Nephron (organoid): Measurements from ENCODE around the gene TSN.
"Not testable (repeated sequence)": the region's sequence is repeated elsewhere in the genome, so short reads cannot be mapped to it uniquely, and the experiment has no call there.

Source experiments
- H3K27ac Mint-ChIP-seq, 3 experiments: 2 replicates each; pipeline ENCODE4 v1.8.0; 2020; ENCODE audit warnings: mixed read lengths in 3 of 3, mild to moderate bottlenecking in 2 of 3, moderate library complexity in 1 of 3
- H3K27me3 Mint-ChIP-seq: 2 replicates; pipeline ENCODE4 v1.8.0; 2021; ENCODE audit warnings: low read depth, mild to moderate bottlenecking, moderate library complexity, mixed read lengths
- H3K36me3 Mint-ChIP-seq: 2 replicates; pipeline ENCODE4 v1.8.0; 2020; ENCODE audit warnings: low read depth, mixed read lengths
- H3K4me1 Mint-ChIP-seq: 2 replicates; pipeline ENCODE4 v1.8.0; 2020; ENCODE audit warnings: mixed read lengths
- H3K4me3 Mint-ChIP-seq, 3 experiments: 2 replicates each; pipeline ENCODE4 v1.8.0; 2020; ENCODE audit warnings: mild to moderate bottlenecking in 3 of 3, mixed read lengths in 3 of 3, moderate library complexity in 2 of 3
- H3K9me3 Mint-ChIP-seq: 2 replicates; pipeline ENCODE4 v1.8.0; 2020; ENCODE audit warnings: mixed read lengths
- CTCF ChIP-seq, 3 experiments: fragments of 200-600 bp; sonication (generic); IDR thresholded peaks; one replicate each; pipeline ENCODE4 v1.5.0; 2021; ENCODE audit warnings: antibody characterized with exemption in 3 of 3; ENCODE audit not compliant: unreplicated experiment in 3 of 3

TSN gene

GRCh38 chr2:121803503-121803902 is 48.1 kb downstream of the TSN start:
- TF ChIP-seq CTCF (IDR thresholded peaks at IDR 0.05; ENCODE audit: unreplicated experiment in 3 of 3), result no peak
- peaks cover 12% of the 10 kb centered on the region for H3K9me3 Mint-ChIP-seq
- H3K27ac Mint-ChIP-seq, result no peak overlapping the region
- no peaks in the 10 kb centered on the region for H3K36me3 Mint-ChIP-seq
- peaks cover 10% of the 10 kb centered on the region for H3K27me3 Mint-ChIP-seq
- H3K4me3 Mint-ChIP-seq, result no peak overlapping the region
- peaks cover 7% of the 10 kb centered on the region for H3K4me1 Mint-ChIP-seq

GRCh38 chr2:121804340-121804739 is 48.9 kb downstream of the TSN start:
- Mint-ChIP-seq H3K27me3 (peaks cover 10% of the 10 kb centered on the region), H3K27ac (peak overlapping the region in 1 of 3 experiments; percentile 27), H3K9me3 (peaks cover 12% of the 10 kb centered on the region), H3K4me3 (no peak overlapping the region), H3K4me1 (peaks cover 8% of the 10 kb centered on the region), H3K36me3 (no peaks in the 10 kb centered on the region)
- no peak for TF ChIP-seq CTCF (IDR thresholded peaks at IDR 0.05; ENCODE audit: unreplicated experiment in 3 of 3)

- H3K4me1 Mint-ChIP-seq, result peaks cover 12% of the 10 kb centered on the region
- no peak for TF ChIP-seq CTCF (IDR thresholded peaks at IDR 0.05; ENCODE audit: unreplicated experiment in 3 of 3)
These were observed 49.7 kb downstream of the TSN start for GRCh38 chr2:121804997-121805765.

GRCh38 chr2:121805766-121806143 is 50.3 kb downstream of the TSN start:
- peaks cover 12% of the 10 kb centered on the region for H3K4me1 Mint-ChIP-seq
- H3K9me3 Mint-ChIP-seq, result peaks cover 12% of the 10 kb centered on the region
- H3K36me3 Mint-ChIP-seq, result no peaks in the 10 kb centered on the region
- H3K27me3 Mint-ChIP-seq, result peaks cover 10% of the 10 kb centered on the region
- H3K27ac Mint-ChIP-seq, result no peak overlapping the region
- TF ChIP-seq CTCF (IDR thresholded peaks at IDR 0.05; ENCODE audit: unreplicated experiment in 3 of 3), result no peak
- no peak overlapping the region for H3K4me3 Mint-ChIP-seq

More at GRCh38 chr2:121804997-121805765, 49.7 kb downstream of the TSN start:
- Mint-ChIP-seq H3K27ac (no peak overlapping the region), H3K36me3 (no peaks in the 10 kb centered on the region), H3K9me3 (peaks cover 12% of the 10 kb centered on the region), H3K4me3 (no peak overlapping the region), H3K27me3 (peaks cover 10% of the 10 kb centered on the region)

GRCh38 chr2:121807771-121808170 is 52.3 kb downstream of the TSN start:
- not testable (repeated sequence) for H3K36me3 Mint-ChIP-seq, H3K9me3 Mint-ChIP-seq, H3K4me3 Mint-ChIP-seq, H3K27ac Mint-ChIP-seq, H3K27me3 Mint-ChIP-seq
- peaks cover 20% of the 10 kb centered on the region for H3K4me1 Mint-ChIP-seq

- H3K36me3 Mint-ChIP-seq, result no peaks in the 10 kb centered on the region
- no peak overlapping the region for H3K4me3 Mint-ChIP-seq
- peak overlapping the region in 2 of 3 experiments; percentile 47 to 82 for H3K27ac Mint-ChIP-seq
- no peak for TF ChIP-seq CTCF (IDR thresholded peaks at IDR 0.05; ENCODE audit: unreplicated experiment in 3 of 3)
- H3K4me1 Mint-ChIP-seq, result peaks cover 16% of the 10 kb centered on the region
- peaks cover 9% of the 10 kb centered on the region for H3K27me3 Mint-ChIP-seq
- H3K9me3 Mint-ChIP-seq, result peaks cover 3% of the 10 kb centered on the region
These were observed 54.2 kb downstream of the TSN start for GRCh38 chr2:121809607-121810006.
